Measurements from ENCODE around the gene WDR70.

The WDR70 gene

GRCh38 chr5:37801521-37801920 lies 422.4 kb downstream of the WDR70 start:
- TF ChIP-seq CTCF (IDR thresholded peaks at IDR 0.05; ENCODE audit: insufficient read depth, low read length, poor library complexity, severe bottlenecking): no peak
- no peak for DNase-seq (ENCODE audit: extremely low read depth, insufficient read length)
- Histone ChIP-seq H3K36me3 (ENCODE audit: control insufficient read depth, insufficient read depth, low read length) (no peaks in the 10 kb centered on the region), H3K27me3 (replicated peaks; ENCODE audit: control insufficient read depth, insufficient read depth, low read length) (no peaks in the 10 kb centered on the region), H3K4me3 (replicated peaks; ENCODE audit: low read depth, low read length) (no peak overlapping the region)
